DOHH2 (cell line): ENCODE data around the gene AQP6.

Source experiments
- H3F3A ChIP-seq: fragments of 200-600 bp; sonication (generic), shearing (Covaris generic); 2 replicates; pipeline ENCODE4 v1.6.0; 2016; ENCODE audit warnings: antibody characterized with exemption, mild to moderate bottlenecking; ENCODE audit not compliant: control insufficient read depth, insufficient read depth
- H3K27ac ChIP-seq: fragments of 200-600 bp; sonication (generic); 2 replicates; pipeline ENCODE4 v1.5.1; 2014; ENCODE audit warnings: low read depth, mild to moderate bottlenecking, low read length, moderate library complexity
- H3K27me3 ChIP-seq: fragments of 200-600 bp; sonication (generic); 2 replicates; pipeline ENCODE4 v1.6.1; 2014; ENCODE audit warnings: mild to moderate bottlenecking, low read length, mixed read lengths; ENCODE audit not compliant: control insufficient read depth
- H3K36me3 ChIP-seq: fragments of 200-600 bp; sonication (generic); 2 replicates; pipeline ENCODE4 v1.6.1; 2014; ENCODE audit warnings: mild to moderate bottlenecking, low read length, moderate library complexity, mixed read lengths; ENCODE audit not compliant: control insufficient read depth
- H3K4me1 ChIP-seq: fragments of 200-600 bp; sonication (generic); 2 replicates; pipeline ENCODE4 v1.6.1; 2014; ENCODE audit warnings: mild to moderate bottlenecking, low read length, mixed read lengths; ENCODE audit not compliant: control insufficient read depth
- H3K4me2 ChIP-seq: fragments of 200-600 bp; sonication (generic); 2 replicates; pipeline ENCODE4 v1.6.0; 2014; ENCODE audit warnings: mild to moderate bottlenecking, low read length, moderate library complexity
- H3K4me3 ChIP-seq: fragments of 200-600 bp; sonication (generic); 2 replicates; pipeline ENCODE4 v1.5.1; 2014; ENCODE audit warnings: mild to moderate bottlenecking, low read length, mixed read lengths
- H3K79me2 ChIP-seq: fragments of 200-600 bp; sonication (generic); 2 replicates; pipeline ENCODE4 v1.6.1; 2014; ENCODE audit warnings: mild to moderate bottlenecking, low read length, mixed read lengths; ENCODE audit not compliant: control insufficient read depth
- H3K9me2 ChIP-seq: fragments of 200-600 bp; sonication (generic); replicated peaks from 2 replicates; pipeline ENCODE4 v1.6.1; 2014; ENCODE audit warnings: mild to moderate bottlenecking, low read length, mixed read lengths; ENCODE audit not compliant: control insufficient read depth
- H3K9me3 ChIP-seq: fragments of 200-600 bp; sonication (generic); 2 replicates; pipeline ENCODE4 v1.6.1; 2014; ENCODE audit warnings: antibody characterized with exemption, low read length, mixed read lengths; ENCODE audit not compliant: control insufficient read depth, insufficient read depth
- H4K20me1 ChIP-seq: fragments of 200-600 bp; sonication (generic); 2 replicates; pipeline ENCODE4 v1.6.0; 2014; ENCODE audit warnings: low read depth, mild to moderate bottlenecking, antibody characterized with exemption, low read length, moderate library complexity; ENCODE audit not compliant: control insufficient read depth, insufficient read depth
- EZH2phosphoT487 ChIP-seq: fragments of 200-600 bp; sonication (generic); IDR thresholded peaks from 2 replicates; pipeline ENCODE4 v1.6.1; 2017; ENCODE audit warnings: borderline replicate concordance, mild to moderate bottlenecking, antibody characterized with exemption, low read length, moderate library complexity, mixed read lengths
- TF ChIP-seq, protein P1 (sequence below): fragments of 200-600 bp; sonication (generic); IDR thresholded peaks from one replicate; pipeline ENCODE4 v1.5.1; 2014; ENCODE audit warnings: antibody characterized with exemption, mild to moderate bottlenecking, low read depth, low read length; ENCODE audit not compliant: poor library complexity, severe bottlenecking

Gene AQP6

DNA sequence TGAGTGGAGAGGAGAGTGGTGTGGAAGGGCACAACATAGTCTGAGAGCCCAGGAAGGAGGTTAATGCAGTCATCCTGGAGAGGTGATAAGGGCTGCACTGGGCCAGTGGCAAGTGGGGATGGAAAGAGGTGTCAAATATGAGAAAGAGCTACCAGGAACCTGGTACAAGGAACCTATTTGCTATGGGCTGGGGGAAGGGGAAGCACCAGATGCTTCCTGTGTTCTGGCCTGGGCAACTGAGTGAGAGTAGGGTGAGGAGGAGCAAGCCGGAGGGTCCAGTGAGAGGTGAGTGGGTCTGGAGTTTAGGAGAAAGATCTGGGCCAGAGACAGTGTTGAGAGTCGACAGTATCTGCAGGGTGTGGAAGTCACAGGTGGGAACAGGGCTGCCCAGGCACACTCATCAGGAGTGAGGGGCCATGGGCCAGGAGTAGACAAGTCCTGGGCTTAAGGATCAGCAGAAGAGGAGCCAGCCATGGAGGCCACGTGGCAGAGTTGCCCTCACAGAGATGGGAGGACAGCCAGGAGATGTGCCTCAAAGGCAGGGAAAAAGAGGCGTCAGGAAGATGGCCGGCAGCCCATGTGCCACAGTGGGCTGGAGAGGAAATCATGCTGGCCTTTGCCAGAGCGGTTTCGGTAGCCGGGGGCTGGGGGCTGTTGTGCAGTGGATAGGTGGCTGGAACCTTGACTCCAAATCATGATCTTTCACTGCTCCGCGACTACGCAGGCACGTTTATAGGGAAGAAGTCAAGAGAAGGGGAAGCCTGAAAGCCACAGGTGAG lies 2.9 kb upstream of the AQP6 start:
- Histone ChIP-seq H3K27ac (no peak overlapping the region), H4K20me1 (no peaks in the 10 kb centered on the region), H3K4me1 (peaks cover 13% of the 10 kb centered on the region), H3K36me3 (no peaks in the 10 kb centered on the region), H3K4me2 (no peak overlapping the region), H3K9me3 (no peaks in the 10 kb centered on the region), H3K27me3 (peaks cover 35% of the 10 kb centered on the region), H3K4me3 (no peak overlapping the region), H3F3A (no peaks in the 10 kb centered on the region), H3K9me2 (no peaks in the 10 kb centered on the region), H3K79me2 (no peaks in the 10 kb centered on the region)
- TF ChIP-seq, protein P1, sequence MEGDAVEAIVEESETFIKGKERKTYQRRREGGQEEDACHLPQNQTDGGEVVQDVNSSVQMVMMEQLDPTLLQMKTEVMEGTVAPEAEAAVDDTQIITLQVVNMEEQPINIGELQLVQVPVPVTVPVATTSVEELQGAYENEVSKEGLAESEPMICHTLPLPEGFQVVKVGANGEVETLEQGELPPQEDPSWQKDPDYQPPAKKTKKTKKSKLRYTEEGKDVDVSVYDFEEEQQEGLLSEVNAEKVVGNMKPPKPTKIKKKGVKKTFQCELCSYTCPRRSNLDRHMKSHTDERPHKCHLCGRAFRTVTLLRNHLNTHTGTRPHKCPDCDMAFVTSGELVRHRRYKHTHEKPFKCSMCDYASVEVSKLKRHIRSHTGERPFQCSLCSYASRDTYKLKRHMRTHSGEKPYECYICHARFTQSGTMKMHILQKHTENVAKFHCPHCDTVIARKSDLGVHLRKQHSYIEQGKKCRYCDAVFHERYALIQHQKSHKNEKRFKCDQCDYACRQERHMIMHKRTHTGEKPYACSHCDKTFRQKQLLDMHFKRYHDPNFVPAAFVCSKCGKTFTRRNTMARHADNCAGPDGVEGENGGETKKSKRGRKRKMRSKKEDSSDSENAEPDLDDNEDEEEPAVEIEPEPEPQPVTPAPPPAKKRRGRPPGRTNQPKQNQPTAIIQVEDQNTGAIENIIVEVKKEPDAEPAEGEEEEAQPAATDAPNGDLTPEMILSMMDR: no peak
- TF ChIP-seq EZH2phosphoT487: no peak

DNA sequence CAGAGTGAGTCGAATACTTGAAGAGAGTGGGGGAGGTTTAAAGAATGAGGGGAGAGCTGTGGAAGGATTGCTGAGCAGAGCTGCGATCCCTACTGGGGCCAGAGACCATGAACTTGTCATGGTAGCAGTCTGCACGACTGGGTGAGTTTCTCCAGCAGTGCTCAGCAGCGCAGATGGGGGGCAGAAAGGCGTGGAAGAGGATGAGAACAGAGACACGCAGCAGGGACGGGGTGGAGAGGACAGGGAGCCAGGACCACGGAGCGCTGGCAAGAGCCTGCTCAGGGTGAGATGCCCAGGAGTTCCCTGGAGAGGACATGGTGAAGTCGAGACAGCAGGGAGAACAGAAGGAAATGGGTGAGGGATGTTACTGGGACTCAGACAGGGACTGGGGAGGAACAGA lies 2.1 kb upstream of the AQP6 start:
- Histone ChIP-seq H3K9me2 (no peaks in the 10 kb centered on the region), H3K36me3 (no peaks in the 10 kb centered on the region), H3K4me2 (no peak overlapping the region), H3K4me1 (peaks cover 13% of the 10 kb centered on the region), H3K4me3 (no peak overlapping the region), H4K20me1 (no peaks in the 10 kb centered on the region), H3K27me3 (peaks cover 33% of the 10 kb centered on the region), H3K9me3 (no peaks in the 10 kb centered on the region), H3F3A (no peaks in the 10 kb centered on the region), H3K79me2 (no peaks in the 10 kb centered on the region), H3K27ac (no peak overlapping the region)
- TF ChIP-seq, protein P1: no peak

DNA sequence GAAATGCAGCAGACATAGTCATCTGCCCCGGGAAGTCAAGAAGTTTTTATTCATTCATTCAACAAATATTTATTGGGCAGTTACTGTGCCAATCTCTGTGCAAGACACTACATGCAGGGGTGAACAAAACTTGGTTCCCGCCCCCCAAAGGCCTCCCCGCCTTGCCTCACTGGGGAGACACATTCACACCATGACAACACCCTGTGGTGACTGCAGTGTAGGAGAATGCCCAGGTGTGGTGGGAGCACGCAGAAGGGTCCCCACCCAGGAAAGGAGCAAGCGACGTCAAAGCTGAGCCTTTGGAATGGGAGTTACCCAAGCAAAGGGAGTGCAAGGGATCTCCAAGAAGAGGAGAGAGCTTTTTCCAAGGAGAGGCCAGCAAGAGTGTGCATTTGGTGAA lies 1.6 kb upstream of the AQP6 start:
- no peak overlapping the region for H3K27ac ChIP-seq
- peaks cover 31% of the 10 kb centered on the region for H3K27me3 ChIP-seq
- H3K4me3 ChIP-seq: no peak overlapping the region
- peaks cover 13% of the 10 kb centered on the region for H3K4me1 ChIP-seq
- H3K9me3 ChIP-seq: no peaks in the 10 kb centered on the region
- no peaks in the 10 kb centered on the region for H3K36me3 ChIP-seq
- no peaks in the 10 kb centered on the region for H3F3A ChIP-seq
- H3K79me2 ChIP-seq: no peaks in the 10 kb centered on the region
- no peak overlapping the region for H3K4me2 ChIP-seq
- H3K9me2 ChIP-seq: no peaks in the 10 kb centered on the region
- no peaks in the 10 kb centered on the region for H4K20me1 ChIP-seq
- TF ChIP-seq EZH2phosphoT487: no peak
- TF ChIP-seq, protein P1: no peak
